Skeletal muscle tissue (tissue), 4 donors: ENCODE measurements around the gene RPS14. TPM values are rescaled to one million over a fixed set of nuclear protein-coding genes. Genes with fewer than 3 reads are reported as not detected.
A peak's percentile ranks its signal among the peaks of the same experiment; 100 is the strongest.

Experiments used
- H3K27ac ChIP-seq: one replicate; pipeline ENCODE4 v1.7.0; 2013; ENCODE audit warnings: mild to moderate bottlenecking, low read depth, low read length, inconsistent platforms
- H3K27me3 ChIP-seq, 3 donors: one replicate each; pipeline ENCODE4 v1.7.0; 2013; ENCODE audit warnings: low read length in 3 of 3; ENCODE audit not compliant: control insufficient read depth in 3 of 3, insufficient read depth in 3 of 3
- H3K36me3 ChIP-seq, 3 donors: one replicate each; pipeline ENCODE4 v1.7.0; 2013; ENCODE audit warnings: low read length in 3 of 3; ENCODE audit not compliant: control insufficient read depth in 3 of 3, insufficient read depth in 3 of 3
- H3K4me1 ChIP-seq, 3 donors: one replicate each; pipeline ENCODE4 v1.7.0; 2013; ENCODE audit warnings: low read length in 3 of 3, mild to moderate bottlenecking in 3 of 3; ENCODE audit not compliant: control insufficient read depth in 3 of 3, insufficient read depth in 3 of 3
- H3K4me3 ChIP-seq, 3 donors: one replicate each; pipeline ENCODE4 v1.7.0; 2013; ENCODE audit warnings: low read length in 3 of 3
- H3K9ac ChIP-seq, 3 donors: one replicate each; pipeline ENCODE4 v1.7.0; 2013; ENCODE audit warnings: low read length in 3 of 3, mild to moderate bottlenecking in 3 of 3, moderate library complexity in 2 of 3, low read depth in 1 of 3
- H3K9me3 ChIP-seq, 3 donors: one replicate each; pipeline ENCODE4 v1.7.0; 2013; ENCODE audit warnings: low read length in 3 of 3; ENCODE audit not compliant: control insufficient read depth in 3 of 3
- total RNA-seq: library from RNA; depleted of rRNA; stranded (reverse); fragments of >200 nt; gene quantifications from one replicate; pipeline ENCODE4 v1.2.3, GENCODE V29; 2014
- donor health status: Osteomylitis.

RPS14 gene
- total RNA-seq, 1 donor from 2014 or later: 6,829 TPM

GRCh38 chr5:150395688-150395975, 53.9 kb downstream of the RPS14 start:
- no peaks in the 10 kb centered on the region for H3K4me1 ChIP-seq
- peaks cover 75 to 84% (median 80%) of the 10 kb centered on the region in 3 donors for H3K36me3 ChIP-seq
- no peak overlapping the region for H3K4me3 ChIP-seq
- H3K27ac ChIP-seq: no peak overlapping the region
- no peaks in the 10 kb centered on the region for H3K9me3 ChIP-seq
- H3K9ac ChIP-seq: no peak overlapping the region
- H3K27me3 ChIP-seq: no peaks in the 10 kb centered on the region

GRCh38 chr5:150394912-150395687, 54.4 kb downstream of the RPS14 start:
- Histone ChIP-seq H3K4me3 (no peak overlapping the region), H3K4me1 (no peaks in the 10 kb centered on the region), H3K27ac (no peak overlapping the region), H3K9ac (no peak overlapping the region), H3K27me3 (no peaks in the 10 kb centered on the region), H3K36me3 (peaks cover 70 to 82% (median 78%) of the 10 kb centered on the region in 3 donors), H3K9me3 (no peaks in the 10 kb centered on the region)

GRCh38 chr5:150394131-150394530, 55.4 kb downstream of the RPS14 start:
- peaks cover 71 to 84% (median 74%) of the 10 kb centered on the region in 3 donors for H3K36me3 ChIP-seq

GRCh38 chr5:150393096-150393645, 56.4 kb downstream of the RPS14 start:
- no peaks in the 10 kb centered on the region for H3K27me3 ChIP-seq
- H3K4me3 ChIP-seq: no peak overlapping the region
- no peak overlapping the region for H3K27ac ChIP-seq
- H3K9ac ChIP-seq: no peak overlapping the region
- peaks cover 70 to 80% (median 73%) of the 10 kb centered on the region in 3 donors for H3K36me3 ChIP-seq
- H3K9me3 ChIP-seq: no peaks in the 10 kb centered on the region
- H3K4me1 ChIP-seq: no peaks in the 10 kb centered on the region

More at GRCh38 chr5:150394131-150394530, 55.4 kb downstream of the RPS14 start:
- Histone ChIP-seq H3K4me1 (no peaks in the 10 kb centered on the region), H3K27me3 (no peaks in the 10 kb centered on the region), H3K4me3 (no peak overlapping the region), H3K9me3 (no peaks in the 10 kb centered on the region), H3K9ac (peak overlapping the region in 1 of 3 donors; percentile 20), H3K27ac (no peak overlapping the region)

GRCh38 chr5:150392680-150393079, 56.9 kb downstream of the RPS14 start:
- H3K27ac ChIP-seq: no peak overlapping the region
- no peaks in the 10 kb centered on the region for H3K4me1 ChIP-seq
- peaks cover 75 to 83% (median 78%) of the 10 kb centered on the region in 3 donors for H3K36me3 ChIP-seq

More at GRCh38 chr5:150392680-150393079, 56.9 kb downstream of the RPS14 start:
- no peak overlapping the region for H3K9ac ChIP-seq
- no peaks in the 10 kb centered on the region for H3K9me3 ChIP-seq
- no peaks in the 10 kb centered on the region for H3K27me3 ChIP-seq
- H3K4me3 ChIP-seq: no peak overlapping the region

Other genes with a start within 250 kb of the RPS14 start
- 45.9 TPM for gene CAMK2A, start 160.0 kb downstream of the RPS14 start, total RNA-seq
- gene ARSI, start 146.8 kb downstream of the RPS14 start, total RNA-seq: 9.9 TPM
- gene TCOF1, start 92.0 kb downstream of the RPS14 start, total RNA-seq: 7.3 TPM
- 63.2 TPM for gene CD74, start 36.8 kb downstream of the RPS14 start, total RNA-seq
- 19.3 TPM for gene NDST1, start 58.4 kb upstream of the RPS14 start, total RNA-seq
- gene SYNPO, start 190.9 kb upstream of the RPS14 start, total RNA-seq: 6.3 TPM
- gene MYOZ3, start 211.5 kb upstream of the RPS14 start, total RNA-seq: 4.7 TPM